Gastrocnemius medialis (tissue), 4 donors: ENCODE data around the gene GPATCH1. TPM values are rescaled to one million over a fixed set of nuclear protein-coding genes. Genes with fewer than 3 reads are reported as not detected.

Experiments used
- ATAC-seq, 2 donors: fragments of 150-250 bp; one replicate each; pipeline ENCODE4 v1.9.1; 2016
- DNase-seq, 2 donors: peaks; one replicate each; pipeline ENCODE4 v3.0.0-alpha.2; 2019
- H3K27ac ChIP-seq, 4 donors: fragments of 200-600 bp; sonication (generic); 1 replicate in 1 of 4; 2 replicates in 3 of 4; pipeline ENCODE4 v1.5.1; 2016 to 2018; ENCODE audit warnings: mild to moderate bottlenecking in 2 of 4, moderate library complexity in 1 of 4
- H3K27me3 ChIP-seq, 3 donors: fragments of 200-600 bp; sonication (generic) in 2 of 3; 1 replicate in 1 of 3; 2 replicates in 2 of 3; pipeline versions ENCODE4 v1.5.1 to v1.6.0; 2016 to 2019; ENCODE audit warnings: mild to moderate bottlenecking in 1 of 3, moderate library complexity in 1 of 3
- H3K36me3 ChIP-seq, 2 donors: fragments of 200-600 bp; sonication (generic) in 1 of 2; one replicate each; pipeline ENCODE4 v1.5.1; 2017 to 2018
- H3K4me1 ChIP-seq, 2 donors: fragments of 200-600 bp; sonication (generic) in 1 of 2; one replicate each; pipeline ENCODE4 v1.5.1; 2016 to 2017; ENCODE audit warnings: mild to moderate bottlenecking in 2 of 2
- H3K4me3 ChIP-seq, 4 donors: fragments of 200-600 bp; sonication (generic) in 3 of 4; 1 replicate in 1 of 4; 2 replicates in 3 of 4; pipeline ENCODE4 v1.5.1; 2016 to 2019; ENCODE audit warnings: mild to moderate bottlenecking in 2 of 4
- H3K9me3 ChIP-seq, 3 donors: fragments of 200-600 bp; sonication (generic) in 2 of 3; 1 replicate in 1 of 3; 2 replicates in 2 of 3; pipeline ENCODE4 v1.5.1; 2016 to 2019
- POLR2A ChIP-seq, 2 donors: fragments of 450-650 bp; IDR thresholded peaks; one replicate each; pipeline ENCODE4 v1.6.1; 2017; ENCODE audit warnings: antibody characterized with exemption in 2 of 2, mild to moderate bottlenecking in 2 of 2, moderate library complexity in 2 of 2
- in situ Hi-C, 4 donors: fragments of 200-750 bp; cut with MboI; loops; one replicate each; pipeline versions ENCODE4 v1.15.0 to v1.8.0; 2017; ENCODE audit warnings: low sequenced_read_pairs in 4 of 4
- intact Hi-C: fragments of 100-400 bp; cut with DNase I; formaldehyde crosslinking; loops from one replicate; pipeline ENCODE4 v1.15.1; 2023; ENCODE audit warnings: low total_unique reads
- total RNA-seq, 4 donors: library from RNA; depleted of rRNA; stranded (reverse); fragments of >200 nt; gene quantifications; one replicate each; pipeline versions ENCODE4 v1.1.0 to v1.2.3, GENCODE V29; 2016
- TF ChIP-seq, protein P1 (sequence below), 5 experiments: fragments of 450-650 bp in 3 of 5; fragments of 200-600 bp in 2 of 5; sonication (generic) in 2 of 5; IDR thresholded peaks in 4 of 5; conservative IDR thresholded peaks in 1 of 5; 1 replicate in 4 of 5; 2 replicates in 1 of 5; pipeline ENCODE4 v1.5.1; 2016 to 2019; ENCODE audit warnings: antibody characterized with exemption in 5 of 5, mild to moderate bottlenecking in 3 of 5, moderate library complexity in 3 of 5

GPATCH1 gene
- total RNA-seq, 4 donors from 2014 or later: 2.2 to 5.3 (median 4.6) TPM

DNA sequence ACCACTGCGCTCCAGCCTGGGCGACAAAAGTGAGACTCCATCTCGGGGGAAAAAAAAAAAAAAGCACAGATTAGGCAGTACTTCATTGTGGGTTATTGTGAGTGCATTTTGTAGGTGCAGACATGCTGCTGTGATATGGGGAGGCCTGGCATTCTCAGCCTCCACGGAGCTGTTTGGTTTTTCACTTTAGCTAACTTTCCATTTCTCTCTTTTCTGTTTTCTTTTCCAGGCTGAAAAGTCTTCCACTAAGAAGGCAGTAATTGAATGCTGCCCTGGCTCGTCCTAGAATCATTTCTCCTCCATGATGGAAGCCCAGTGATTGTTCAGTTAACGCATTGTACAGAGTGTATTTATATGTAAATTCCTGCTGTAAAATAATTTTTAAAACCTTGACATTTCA, 48.9 kb downstream of the GPATCH1 start:
- TF ChIP-seq, protein P1, sequence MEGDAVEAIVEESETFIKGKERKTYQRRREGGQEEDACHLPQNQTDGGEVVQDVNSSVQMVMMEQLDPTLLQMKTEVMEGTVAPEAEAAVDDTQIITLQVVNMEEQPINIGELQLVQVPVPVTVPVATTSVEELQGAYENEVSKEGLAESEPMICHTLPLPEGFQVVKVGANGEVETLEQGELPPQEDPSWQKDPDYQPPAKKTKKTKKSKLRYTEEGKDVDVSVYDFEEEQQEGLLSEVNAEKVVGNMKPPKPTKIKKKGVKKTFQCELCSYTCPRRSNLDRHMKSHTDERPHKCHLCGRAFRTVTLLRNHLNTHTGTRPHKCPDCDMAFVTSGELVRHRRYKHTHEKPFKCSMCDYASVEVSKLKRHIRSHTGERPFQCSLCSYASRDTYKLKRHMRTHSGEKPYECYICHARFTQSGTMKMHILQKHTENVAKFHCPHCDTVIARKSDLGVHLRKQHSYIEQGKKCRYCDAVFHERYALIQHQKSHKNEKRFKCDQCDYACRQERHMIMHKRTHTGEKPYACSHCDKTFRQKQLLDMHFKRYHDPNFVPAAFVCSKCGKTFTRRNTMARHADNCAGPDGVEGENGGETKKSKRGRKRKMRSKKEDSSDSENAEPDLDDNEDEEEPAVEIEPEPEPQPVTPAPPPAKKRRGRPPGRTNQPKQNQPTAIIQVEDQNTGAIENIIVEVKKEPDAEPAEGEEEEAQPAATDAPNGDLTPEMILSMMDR (IDR thresholded peaks at IDR 0.05 in 4 of 5, conservative IDR thresholded peaks at IDR 0.05 in 1 of 5): no peak
- no peak for TF ChIP-seq POLR2A (IDR thresholded peaks at IDR 0.05)
- Histone ChIP-seq H3K4me1 (no peaks in the 10 kb centered on the region), H3K9me3 (no peaks in the 10 kb centered on the region), H3K27me3 (peaks cover 4 to 12% (median 10%) of the 10 kb centered on the region in 3 donors), H3K27ac (no peak overlapping the region), H3K4me3 (no peak overlapping the region), H3K36me3 (peaks cover 0 to 53% of the 10 kb centered on the region in 2 donors)
- DNase-seq (no peak), ATAC-seq (no peak)
- intact Hi-C loops: no loop called here
- in situ Hi-C loops: loop anchor here in 1 of 4 donors (10.0 kb wide), 1 partner anchor 155 kb away; the partner anchor contains the start of genes CEP89 and FAAP24

DNA sequence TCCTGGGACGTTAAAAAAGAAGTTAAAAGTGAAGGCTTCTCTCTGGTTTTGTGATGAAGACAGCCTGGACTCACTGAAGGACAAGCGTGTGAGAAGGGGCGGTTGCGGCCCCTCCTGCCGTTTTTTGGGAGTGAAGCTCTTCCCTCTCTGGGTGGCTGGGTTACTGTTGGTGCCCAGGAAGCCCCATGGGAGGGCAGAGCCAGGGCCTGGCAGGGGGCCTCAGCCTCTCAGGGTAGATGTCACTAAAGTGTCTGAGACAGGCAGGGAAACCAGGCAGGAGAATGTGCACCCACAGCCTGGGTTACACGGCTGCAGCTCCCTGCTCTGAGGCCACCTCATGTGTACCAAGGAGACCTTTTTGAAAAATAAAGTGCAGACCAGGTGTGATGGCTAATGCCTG, 49.5 kb downstream of the GPATCH1 start:
- in situ Hi-C loops: no loop called here
- H3K4me3 ChIP-seq: no peak overlapping the region
- TF ChIP-seq POLR2A (IDR thresholded peaks at IDR 0.05): no peak
- TF ChIP-seq, protein P1 (IDR thresholded peaks at IDR 0.05 in 4 of 5, conservative IDR thresholded peaks at IDR 0.05 in 1 of 5): no peak
- ATAC-seq (no peak), DNase-seq (no peak)
- H3K36me3 ChIP-seq: peaks cover 0 to 47% of the 10 kb centered on the region in 2 donors
- intact Hi-C loops: no loop called here
- no peak overlapping the region for H3K27ac ChIP-seq
- H3K4me1 ChIP-seq: no peaks in the 10 kb centered on the region
- no peaks in the 10 kb centered on the region for H3K9me3 ChIP-seq
- H3K27me3 ChIP-seq: peaks cover 8 to 18% (median 15%) of the 10 kb centered on the region in 3 donors

DNA sequence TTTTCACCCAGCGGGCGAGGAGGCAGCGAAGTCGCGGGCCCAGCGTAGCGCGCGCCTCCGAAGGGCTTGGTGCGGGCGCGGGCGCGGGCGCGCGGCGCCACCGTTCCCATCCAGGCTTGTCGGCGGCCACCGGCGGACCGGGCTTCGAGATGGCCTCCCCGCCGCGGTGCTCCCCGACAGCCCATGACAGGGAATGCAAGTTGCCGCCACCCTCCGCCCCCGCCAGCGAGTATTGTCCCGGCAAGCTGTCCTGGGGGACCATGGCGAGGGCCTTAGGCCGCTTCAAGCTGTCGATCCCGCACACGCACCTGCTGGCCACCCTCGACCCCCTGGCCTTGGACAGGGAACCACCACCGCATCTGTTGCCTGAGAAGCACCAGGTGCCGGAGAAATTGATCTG, 51.0 kb downstream of the GPATCH1 start, which contains the start of gene WDR88:
TSS of gene WDR88 (plus strand) at position 94 of the 400 bp plus-strand sequence. CDS start at position 150, 56 bp downstream.
- no peak for TF ChIP-seq POLR2A (IDR thresholded peaks at IDR 0.05)
- TF ChIP-seq, protein P1 (IDR thresholded peaks at IDR 0.05 in 4 of 5, conservative IDR thresholded peaks at IDR 0.05 in 1 of 5): no peak
- no peak within 1 kb of the TSS for H3K4me3 ChIP-seq
- no peaks in the 10 kb centered on the region for H3K9me3 ChIP-seq
- H3K4me1 ChIP-seq: no peaks in the 10 kb centered on the region
- ATAC-seq (no peak), DNase-seq (no peak)
- in situ Hi-C loops: no loop called here
- H3K36me3 ChIP-seq: peaks cover 0 to 37% of the 10 kb centered on the region in 2 donors
- H3K27ac ChIP-seq: no peak within 1 kb of the TSS
- intact Hi-C loops: no loop called here
- peaks cover 12 to 19% (median 18%) of the 10 kb centered on the region in 3 donors for H3K27me3 ChIP-seq

DNA sequence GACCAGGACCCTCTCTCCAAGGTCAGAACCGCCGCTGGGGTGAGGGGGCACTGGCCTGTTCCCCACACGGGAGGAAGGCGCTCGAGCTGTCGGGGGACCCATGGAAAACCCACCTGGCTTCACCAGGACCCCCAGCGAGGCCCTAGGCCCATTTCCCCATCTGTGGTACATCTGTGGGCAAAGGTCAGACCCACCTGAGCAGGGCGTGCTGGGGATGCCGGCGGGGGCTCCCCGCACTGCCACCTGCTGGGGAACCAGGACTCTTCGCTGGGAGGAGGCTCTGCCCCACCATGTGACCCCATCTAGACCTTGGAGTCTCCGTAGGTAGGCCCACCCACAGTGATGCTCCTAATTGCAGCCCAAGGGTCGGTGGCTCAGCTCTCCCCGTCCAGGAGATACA, 51.4 kb downstream of the GPATCH1 start:
- intact Hi-C loops (no loop called here), in situ Hi-C loops (no loop called here)
- no peak overlapping the region for H3K4me3 ChIP-seq
- ATAC-seq (no peak), DNase-seq (no peak)
- no peaks in the 10 kb centered on the region for H3K9me3 ChIP-seq
- H3K27ac ChIP-seq: no peak overlapping the region
- TF ChIP-seq, protein P1 (IDR thresholded peaks at IDR 0.05 in 4 of 5, conservative IDR thresholded peaks at IDR 0.05 in 1 of 5): no peak
- no peak for TF ChIP-seq POLR2A (IDR thresholded peaks at IDR 0.05)
- H3K27me3 ChIP-seq: peaks cover 12 to 19% (median 18%) of the 10 kb centered on the region in 3 donors
- no peaks in the 10 kb centered on the region for H3K4me1 ChIP-seq
- peaks cover 0 to 33% of the 10 kb centered on the region in 2 donors for H3K36me3 ChIP-seq
